IMR-90 (cell line): ENCODE measurements around the gene HIVEP3. TPM values are rescaled to one million over a fixed set of nuclear protein-coding genes. Genes with fewer than 3 reads are reported as not detected.

Experiments
- ATAC-seq: fragments of 200-7000 bp; cut with Tn5 transposase; 2 replicates; pipeline ENCODE4 v1.9.1; 2020; ENCODE audit warnings: low read depth, mild to moderate bottlenecking, moderate library complexity
- BruUV-seq: library from RNA; stranded (reverse); fragments of 400-500 nt; replicated peaks from 2 replicates; lab custom pipeline; 2021; lab: Mats Ljungman, UMichigan
- CTCF ChIA-PET: fragments of 300-600 bp; formaldehyde crosslinking; extraction: SDS; loops from one replicate; lab custom pipeline; 2021; ENCODE audit warnings: antibody characterized with exemption; lab: Yijun Ruan, JAX
- POLR2A ChIA-PET: fragments of 300-600 bp; sonication (Branson Sonifier 250); formaldehyde crosslinking; loops from one replicate; lab custom pipeline; 2022; ENCODE audit warnings: antibody characterized with exemption; ENCODE audit not compliant: unreplicated experiment; lab: Charles Lee
- DNase-seq: peaks from one replicate; pipeline ENCODE4 v3.0.0; 2013
- H2AFZ ChIP-seq: replicated peaks from 2 replicates; pipeline ENCODE3; 2013; ENCODE audit warnings: low read length, mild to moderate bottlenecking; ENCODE audit not compliant: poor library complexity
- H2AK5ac ChIP-seq: 2 replicates; pipeline ENCODE4 v1.6.1; 2013; ENCODE audit warnings: low read depth, low read length, inconsistent platforms
- H2AK9ac ChIP-seq: replicated peaks from 2 replicates; pipeline ENCODE3; 2013; ENCODE audit warnings: mild to moderate bottlenecking, low read depth, low read length, moderate library complexity; ENCODE audit not compliant: poor library complexity
- H2BK120ac ChIP-seq: 2 replicates; pipeline ENCODE4 v1.6.1; 2013; ENCODE audit warnings: low read depth, low read length, inconsistent platforms
- H2BK15ac ChIP-seq: 3 replicates; pipeline ENCODE4 v1.6.1; 2013; ENCODE audit warnings: low read depth, low read length, inconsistent platforms
- H2BK20ac ChIP-seq: 2 replicates; pipeline ENCODE4 v1.6.1; 2013; ENCODE audit warnings: low read depth, mild to moderate bottlenecking, inconsistent platforms, low read length, moderate library complexity
- H2BK5ac ChIP-seq: 2 replicates; pipeline ENCODE4 v1.6.1; 2013; ENCODE audit warnings: mild to moderate bottlenecking, low read depth, low read length, inconsistent platforms; ENCODE audit not compliant: poor library complexity, severe bottlenecking
- H3K14ac ChIP-seq: replicated peaks from 2 replicates; pipeline ENCODE4 v1.6.1; 2013; ENCODE audit warnings: low read depth, low read length, inconsistent platforms
- H3K18ac ChIP-seq: 2 replicates; pipeline ENCODE4 v1.6.1; 2013; ENCODE audit warnings: low read depth, low read length, control low read depth
- H3K23ac ChIP-seq: 2 replicates; pipeline ENCODE4 v1.6.1; 2013; ENCODE audit warnings: low read depth, low read length, inconsistent platforms
- H3K27ac ChIP-seq: 2 replicates; pipeline ENCODE4 v1.5.1; 2013; ENCODE audit warnings: mild to moderate bottlenecking, control low read depth, low read length; ENCODE audit not compliant: insufficient read depth
- H3K27me3 ChIP-seq: 2 replicates; pipeline ENCODE4 v1.6.1; 2013; ENCODE audit warnings: low read length; ENCODE audit not compliant: control insufficient read depth, insufficient read depth
- H3K36me3 ChIP-seq: 2 replicates; pipeline ENCODE4 v1.6.1; 2013; ENCODE audit warnings: low read length, mixed read lengths; ENCODE audit not compliant: control insufficient read depth, insufficient read depth
- H3K4ac ChIP-seq: 2 replicates; pipeline ENCODE4 v1.6.1; 2013; ENCODE audit warnings: low read depth, low read length, inconsistent platforms
- H3K4me1 ChIP-seq: 2 replicates; pipeline ENCODE4 v1.6.1; 2013; ENCODE audit warnings: low read length, mixed read lengths; ENCODE audit not compliant: control insufficient read depth, insufficient read depth
- H3K4me2 ChIP-seq: 2 replicates; pipeline ENCODE4 v1.6.1; 2013; ENCODE audit warnings: low read depth, mild to moderate bottlenecking, control low read depth, low read length, moderate library complexity
- H3K4me3 ChIP-seq: 2 replicates; pipeline ENCODE4 v1.5.1; 2013; ENCODE audit warnings: low read depth, mild to moderate bottlenecking, control low read depth, low read length, moderate library complexity; ENCODE audit not compliant: insufficient read depth
- H3K56ac ChIP-seq: 2 replicates; pipeline ENCODE4 v1.6.1; 2013; ENCODE audit warnings: low read length, inconsistent platforms; ENCODE audit not compliant: insufficient read depth; ENCODE audit errors: extremely low read depth
- H3K79me1 ChIP-seq, 2 experiments: 2 replicates each; pipeline ENCODE4 v1.6.1; 2013; ENCODE audit warnings: low read length in 2 of 2, inconsistent platforms in 1 of 2, low read depth in 1 of 2
- H3K9ac ChIP-seq: 2 replicates; pipeline ENCODE4 v1.6.1; 2013; ENCODE audit warnings: low read depth, low read length, control low read depth
- H3K9me1 ChIP-seq: 2 replicates; pipeline ENCODE4 v1.6.1; 2013; ENCODE audit warnings: low read length, inconsistent platforms; ENCODE audit not compliant: insufficient read depth
- H3K9me3 ChIP-seq: 2 replicates; pipeline ENCODE4 v1.6.1; 2013; ENCODE audit warnings: low read length; ENCODE audit not compliant: control insufficient read depth, insufficient read depth
- H4K20me1 ChIP-seq: 2 replicates; pipeline ENCODE4 v1.6.1; 2013; ENCODE audit warnings: low read length, inconsistent platforms; ENCODE audit not compliant: insufficient read depth
- H4K5ac ChIP-seq: 2 replicates; pipeline ENCODE4 v1.6.1; 2013; ENCODE audit warnings: mild to moderate bottlenecking, low read depth, low read length, control low read depth
- H4K8ac ChIP-seq, 2 experiments: 2 replicates each; pipeline ENCODE4 v1.6.1; 2013; ENCODE audit warnings: low read depth in 2 of 2, low read length in 2 of 2, control low read depth in 1 of 2, inconsistent platforms in 1 of 2
- H4K91ac ChIP-seq: 2 replicates; pipeline ENCODE4 v1.6.1; 2013; ENCODE audit warnings: low read depth, low read length, inconsistent platforms; ENCODE audit not compliant: insufficient read depth
- BHLHE40 ChIP-seq: fragments of 150-350 bp; IDR thresholded peaks from 2 replicates; pipeline ENCODE4 v1.6.1; 2016; ENCODE audit warnings: mild to moderate bottlenecking, low read depth, low read length
- CEBPB ChIP-seq: IDR thresholded peaks from 2 replicates; pipeline ENCODE4 v1.6.1; 2012; ENCODE audit warnings: low read depth, low read length, improper control_type of control experiment
- FOS ChIP-seq: fragments of 150-350 bp; IDR thresholded peaks from 2 replicates; pipeline ENCODE4 v1.6.1; 2016; ENCODE audit warnings: low read depth, low read length
- MXI1 ChIP-seq: IDR thresholded peaks from 2 replicates; pipeline ENCODE4 v1.6.1; 2012; ENCODE audit warnings: low read depth, mild to moderate bottlenecking, low read length, moderate library complexity, borderline replicate concordance
- NFE2L2 ChIP-seq: fragments of 150-350 bp; IDR thresholded peaks from 2 replicates; pipeline ENCODE4 v1.6.1; 2016; ENCODE audit warnings: low read depth, mild to moderate bottlenecking, low read length
- RAD21 ChIP-seq: IDR thresholded peaks from 2 replicates; pipeline ENCODE4 v1.6.1; 2012; ENCODE audit warnings: low read length, improper control_type of control experiment
- WGBS, 2 experiments: methylation state at CpG; one replicate each; pipeline versions ENCODE4 v1.1.5 to v1.1.7; 2013; ENCODE audit warnings: missing lambda C conversion rate in 2 of 2; ENCODE audit not compliant: insufficient read length in 1 of 2; ENCODE audit errors: extremely low coverage in 2 of 2; 5-methylcytosine and 5-hydroxymethylcytosine counted together
- dilution Hi-C: fragments of 300-500 bp; cut with HindIII; formaldehyde crosslinking; loops from one replicate; pipeline ENCODE4 v1.14.3; 2018; ENCODE audit warnings: low sequenced_read_pairs; ENCODE audit not compliant: unreplicated experiment
- in situ Hi-C: fragments of 300-500 bp; cut with MboI; formaldehyde crosslinking; loops from 3 replicates; pipeline ENCODE4 v1.14.3; 2019; ENCODE audit warnings: low sequenced_read_pairs, inconsistent platforms, mixed read lengths
- intact Hi-C: fragments of 100-400 bp; cut with micrococcal nuclease; formaldehyde crosslinking; loops from 2 replicates; pipeline ENCODE4 v1.10.0; 2022
- polyA plus RNA-seq, 3 experiments: library from polyadenylated mRNA; depleted of rRNA; stranded (reverse); fragments of >200 nt; gene quantifications; 2 replicates each; pipeline ENCODE4 v1.2.3, GENCODE V29; 2012; ENCODE audit warnings: low replicate concordance in 1 of 3
- total RNA-seq: library from RNA; depleted of rRNA; stranded (reverse); fragments of >200 nt; gene quantifications from 2 replicates; pipeline ENCODE4 v1.2.3, GENCODE V29; 2012
- TF ChIP-seq, protein P1 (sequence below): fragments of 150-350 bp; IDR thresholded peaks from 2 replicates; pipeline ENCODE4 v1.6.1; 2017; ENCODE audit warnings: mild to moderate bottlenecking, antibody characterized with exemption, low read length, low read depth

The HIVEP3 gene
- total and polyA plus RNA-seq, 2 of the 4 experiments (the other 2 are of a cell fraction): 1.4 to 4.0 TPM

DNA sequence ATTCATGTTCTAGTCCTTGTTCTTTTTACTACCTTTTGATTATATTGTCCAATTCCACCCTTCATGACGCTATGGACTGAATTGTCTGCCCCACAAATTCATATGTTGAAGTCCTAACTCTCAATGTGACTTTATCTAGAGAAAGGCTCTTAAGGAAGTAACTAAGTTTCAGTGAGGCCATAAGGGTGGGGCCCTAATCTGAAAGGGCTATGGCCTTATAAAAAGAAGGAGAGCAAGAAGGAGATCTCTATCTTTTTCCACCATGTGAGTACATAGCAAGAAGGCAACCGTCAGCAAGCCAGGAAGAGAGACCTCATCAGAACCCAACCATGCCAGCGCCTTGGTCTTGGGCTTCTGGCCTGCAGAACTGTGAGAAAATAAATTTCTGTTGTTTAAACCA, 95.9 kb downstream of the HIVEP3 start:
- Histone ChIP-seq H4K91ac (no peak overlapping the region), H3K9me3 (no peaks in the 10 kb centered on the region), H4K5ac (no peak overlapping the region), H2BK120ac (no peak overlapping the region), H2BK20ac (no peak overlapping the region), H4K8ac (no peak overlapping the region), H3K9me1 (no peaks in the 10 kb centered on the region), H3K4me3 (no peak overlapping the region), H3K36me3 (no peaks in the 10 kb centered on the region), H3K56ac (no peak overlapping the region), H3K27ac (no peak overlapping the region), H3K23ac (no peak overlapping the region), H2AK5ac (no peak overlapping the region), H4K20me1 (no peaks in the 10 kb centered on the region), H3K27me3 (peaks cover 3% of the 10 kb centered on the region), H3K4me1 (no peaks in the 10 kb centered on the region), H3K9ac (no peak overlapping the region), H3K4ac (no peak overlapping the region), H2BK15ac (no peak overlapping the region), H3K4me2 (no peak overlapping the region), H2BK5ac (no peak overlapping the region), H3K79me1 (no peaks in the 10 kb centered on the region), H3K18ac (no peak overlapping the region), H2AK9ac (no peak overlapping the region), H3K14ac (no peak overlapping the region), H2AFZ (no peak overlapping the region)
- POLR2A ChIA-PET: no interaction called here
- WGBS, 2 experiments: no CpG with 5 or more reads among the region's 3 CpGs
- CTCF ChIA-PET: no interaction called here
- no TSS peak for BruUV-seq
- ATAC-seq (no peak), DNase-seq (no peak)
- intact Hi-C loops (no loop called here), dilution Hi-C loops (no loop called here), in situ Hi-C loops (no loop called here)
- no peak for TF ChIP-seq CEBPB
- TF ChIP-seq BHLHE40: no peak
- TF ChIP-seq MXI1: no peak
- TF ChIP-seq NFE2L2: no peak
- TF ChIP-seq, protein P1, sequence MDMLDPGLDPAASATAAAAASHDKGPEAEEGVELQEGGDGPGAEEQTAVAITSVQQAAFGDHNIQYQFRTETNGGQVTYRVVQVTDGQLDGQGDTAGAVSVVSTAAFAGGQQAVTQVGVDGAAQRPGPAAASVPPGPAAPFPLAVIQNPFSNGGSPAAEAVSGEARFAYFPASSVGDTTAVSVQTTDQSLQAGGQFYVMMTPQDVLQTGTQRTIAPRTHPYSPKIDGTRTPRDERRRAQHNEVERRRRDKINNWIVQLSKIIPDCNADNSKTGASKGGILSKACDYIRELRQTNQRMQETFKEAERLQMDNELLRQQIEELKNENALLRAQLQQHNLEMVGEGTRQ: no peak
- TF ChIP-seq FOS: no peak
- TF ChIP-seq RAD21: no peak
